ENCODE data around the gene INSRR. TPM values are rescaled to one million over a fixed set of nuclear protein-coding genes. Genes with fewer than 3 reads are reported as not detected.
A peak's percentile ranks its signal among the peaks of the same experiment; 100 is the strongest.

Gene INSRR
- polyA plus RNA-seq, 3 donors: not detected

GRCh38 chr1:156807627-156808026, 51.3 kb downstream of the INSRR start:
- Mint-ChIP-seq H3K4me1 (peaks cover 21% of the 10 kb centered on the region), H3K4me3 (no peak overlapping the region), H3K9me3 (peaks cover 0 to 2% (median 0%) of the 10 kb centered on the region in 7 donors), H3K27me3 (ENCODE audit: low read depth in 3 of 3) (peaks cover 16 to 22% (median 20%) of the 10 kb centered on the region in 3 donors), H3K36me3 (peaks cover 0 to 4% of the 10 kb centered on the region in 2 donors), H3K27ac (no peak overlapping the region)
- intact Hi-C loops (cut with micrococcal nuclease): no loop called here
- Histone ChIP-seq H3K9me3 (replicated peaks in 1 of 2; ENCODE audit: control insufficient read depth in 1 of 2, insufficient read depth in 1 of 2, low read length in 2 of 2) (no peaks in the 10 kb centered on the region), H3K4me2 (replicated peaks; ENCODE audit: extremely low read depth, low read length, poor library complexity, severe bottlenecking) (no peak overlapping the region), H3K27me3 (ENCODE audit: control insufficient read depth in 2 of 2, insufficient read depth in 2 of 2, low read length in 2 of 2) (peaks cover 0 to 8% of the 10 kb centered on the region in 2 donors), H3K9ac (ENCODE audit: insufficient read depth, low read length, poor library complexity, severe bottlenecking) (no peak overlapping the region), H3K79me2 (ENCODE audit: insufficient read depth, low read length) (no peaks in the 10 kb centered on the region), H3K27ac (ENCODE audit: low read depth in 1 of 2, low read length in 2 of 2) (no peak overlapping the region), H2AFZ (ENCODE audit: insufficient read depth, low read depth, low read length, poor library complexity, severe bottlenecking) (no peak overlapping the region), H3K4me1 (ENCODE audit: control insufficient read depth in 1 of 2, insufficient read depth in 2 of 2, low read length in 2 of 2) (peaks cover 14 to 15% of the 10 kb centered on the region in 2 donors), H3K4me3 (replicated peaks in 1 of 3; ENCODE audit: low read depth in 2 of 3, low read length in 3 of 3) (no peak overlapping the region), H3K36me3 (replicated peaks in 1 of 2; ENCODE audit: control insufficient read depth in 1 of 2, insufficient read depth in 2 of 2, low read length in 2 of 2) (no peaks in the 10 kb centered on the region), H4K20me1 (ENCODE audit: insufficient read depth, low read length) (no peaks in the 10 kb centered on the region)
- TF ChIP-seq CTCF (IDR thresholded peaks at IDR 0.05): no peak
- WGBS (ENCODE audit: insufficient coverage): 53% methylated on average over 2 of the region's 2 CpGs
- no peak for DNase-seq

- peak overlapping the region in 1 of 7 donors; percentile 13 for H3K27ac Mint-ChIP-seq
- peaks cover 8 to 13% (median 12%) of the 10 kb centered on the region in 3 donors for H3K27me3 Mint-ChIP-seq (ENCODE audit: low read depth in 3 of 3)
- Histone ChIP-seq H2AFZ (ENCODE audit: insufficient read depth, low read depth, low read length, poor library complexity, severe bottlenecking) (no peak overlapping the region), H4K20me1 (ENCODE audit: insufficient read depth, low read length) (no peaks in the 10 kb centered on the region), H3K4me3 (replicated peaks in 1 of 3; ENCODE audit: low read depth in 2 of 3, low read length in 3 of 3) (no peak overlapping the region), H3K4me1 (ENCODE audit: control insufficient read depth in 1 of 2, insufficient read depth in 2 of 2, low read length in 2 of 2) (peaks cover 14 to 15% of the 10 kb centered on the region in 2 donors), H3K9ac (ENCODE audit: insufficient read depth, low read length, poor library complexity, severe bottlenecking) (no peak overlapping the region), H3K36me3 (replicated peaks in 1 of 2; ENCODE audit: control insufficient read depth in 1 of 2, insufficient read depth in 2 of 2, low read length in 2 of 2) (peaks cover 0 to 8% of the 10 kb centered on the region in 2 donors), H3K4me2 (replicated peaks; ENCODE audit: extremely low read depth, low read length, poor library complexity, severe bottlenecking) (no peak overlapping the region), H3K79me2 (ENCODE audit: insufficient read depth, low read length) (no peaks in the 10 kb centered on the region), H3K9me3 (replicated peaks in 1 of 2; ENCODE audit: control insufficient read depth in 1 of 2, insufficient read depth in 1 of 2, low read length in 2 of 2) (no peaks in the 10 kb centered on the region), H3K27ac (ENCODE audit: low read depth in 1 of 2, low read length in 2 of 2) (no peak overlapping the region), H3K27me3 (ENCODE audit: control insufficient read depth in 2 of 2, insufficient read depth in 2 of 2, low read length in 2 of 2) (peaks cover 0 to 5% of the 10 kb centered on the region in 2 donors)
- H3K4me1 Mint-ChIP-seq: peaks cover 21% of the 10 kb centered on the region
- no peak overlapping the region for H3K4me3 Mint-ChIP-seq
- TF ChIP-seq CTCF (IDR thresholded peaks at IDR 0.05): no peak
- H3K9me3 Mint-ChIP-seq: no peaks in the 10 kb centered on the region
- H3K36me3 Mint-ChIP-seq: peaks cover 3 to 12% of the 10 kb centered on the region in 2 donors
- WGBS (ENCODE audit: insufficient coverage): 93% methylated on average over 3 of the region's 7 CpGs
- intact Hi-C loops (cut with micrococcal nuclease): no loop called here
- DNase-seq: no peak
These were observed 52.1 kb downstream of the INSRR start for GRCh38 chr1:156806512-156807440.

All from CD14-positive monocyte (primary cell).